ENCODE data around the gene PTK7.

DNA sequence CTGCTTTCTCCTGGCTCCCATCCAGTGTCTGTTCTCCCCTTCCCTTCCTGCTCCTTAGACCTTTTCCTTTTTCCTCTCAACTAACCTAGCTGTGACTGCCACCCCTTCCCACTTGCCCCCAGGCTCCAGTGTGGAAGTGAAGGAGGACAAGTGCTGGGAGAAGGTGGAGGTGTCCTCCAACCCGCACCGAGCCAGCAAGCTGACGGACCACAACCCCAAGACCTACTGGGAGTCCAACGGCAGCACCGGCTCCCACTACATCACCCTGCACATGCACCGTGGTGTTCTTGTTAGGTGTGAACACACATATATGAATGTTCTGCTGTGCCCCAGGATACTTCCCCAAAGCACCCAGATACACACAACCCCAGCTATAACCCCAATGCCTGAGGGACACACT lies 124.4 kb downstream of the PTK7 start:
- TF ChIP-seq, protein P1, sequence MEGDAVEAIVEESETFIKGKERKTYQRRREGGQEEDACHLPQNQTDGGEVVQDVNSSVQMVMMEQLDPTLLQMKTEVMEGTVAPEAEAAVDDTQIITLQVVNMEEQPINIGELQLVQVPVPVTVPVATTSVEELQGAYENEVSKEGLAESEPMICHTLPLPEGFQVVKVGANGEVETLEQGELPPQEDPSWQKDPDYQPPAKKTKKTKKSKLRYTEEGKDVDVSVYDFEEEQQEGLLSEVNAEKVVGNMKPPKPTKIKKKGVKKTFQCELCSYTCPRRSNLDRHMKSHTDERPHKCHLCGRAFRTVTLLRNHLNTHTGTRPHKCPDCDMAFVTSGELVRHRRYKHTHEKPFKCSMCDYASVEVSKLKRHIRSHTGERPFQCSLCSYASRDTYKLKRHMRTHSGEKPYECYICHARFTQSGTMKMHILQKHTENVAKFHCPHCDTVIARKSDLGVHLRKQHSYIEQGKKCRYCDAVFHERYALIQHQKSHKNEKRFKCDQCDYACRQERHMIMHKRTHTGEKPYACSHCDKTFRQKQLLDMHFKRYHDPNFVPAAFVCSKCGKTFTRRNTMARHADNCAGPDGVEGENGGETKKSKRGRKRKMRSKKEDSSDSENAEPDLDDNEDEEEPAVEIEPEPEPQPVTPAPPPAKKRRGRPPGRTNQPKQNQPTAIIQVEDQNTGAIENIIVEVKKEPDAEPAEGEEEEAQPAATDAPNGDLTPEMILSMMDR (IDR thresholded peaks at IDR 0.05; ENCODE audit: insufficient read depth, low read length, poor library complexity, severe bottlenecking), result no peak
- no peak for TF ChIP-seq EZH2phosphoT487 (conservative IDR thresholded peaks at IDR 0.05; ENCODE audit: low read length)

All from SU-DHL-6 (cell line).